HG03045 (cell line): ENCODE measurements around the gene ATP2C2.
"Not testable (repeated sequence)": the region's sequence is repeated elsewhere in the genome, so short reads cannot be mapped to it uniquely, and the experiment has no call there.

Experiments
- ATAC-seq: cut with Tn5 transposase; IDR thresholded peaks from one replicate; pipeline ENCODE4 v1.9.1; 2021; ENCODE audit warnings: mild to moderate bottlenecking, moderate library complexity; ENCODE audit not compliant: unreplicated experiment

Gene ATP2C2

GRCh38 chr16:84391151-84392030 lies 23.1 kb downstream of the ATP2C2 start:
- no peak for ATAC-seq

GRCh38 chr16:84392031-84392360 lies 23.7 kb downstream of the ATP2C2 start:
- no peak for ATAC-seq

- ATAC-seq, result not testable (repeated sequence)
Measured at GRCh38 chr16:84396082-84396481, 27.7 kb downstream of the ATP2C2 start.

GRCh38 chr16:84396537-84397008 lies 28.2 kb downstream of the ATP2C2 start:
- ATAC-seq, result no peak

GRCh38 chr16:84397090-84397489 lies 28.8 kb downstream of the ATP2C2 start:
- no peak for ATAC-seq

- ATAC-seq, result no peak
Measured at GRCh38 chr16:84398701-84399100, 30.4 kb downstream of the ATP2C2 start.

- not testable (repeated sequence) for ATAC-seq
Measured at GRCh38 chr16:84399912-84400311, 31.6 kb downstream of the ATP2C2 start.

- ATAC-seq, result not testable (repeated sequence)
Measured at GRCh38 chr16:84403435-84403834, 35.1 kb downstream of the ATP2C2 start.

- no peak for ATAC-seq
Measured at GRCh38 chr16:84404324-84404723, 36.0 kb downstream of the ATP2C2 start.

- ATAC-seq, result no peak
Measured at GRCh38 chr16:84404936-84405639, 36.8 kb downstream of the ATP2C2 start.

GRCh38 chr16:84406006-84406963 lies 37.9 kb downstream of the ATP2C2 start:
- ATAC-seq, result no peak

- ATAC-seq, result no peak
Measured at GRCh38 chr16:84407588-84408313, 39.4 kb downstream of the ATP2C2 start.

- ATAC-seq, result no peak
Measured at GRCh38 chr16:84408314-84408690, 40.0 kb downstream of the ATP2C2 start.

GRCh38 chr16:84408856-84409255 lies 40.5 kb downstream of the ATP2C2 start:
- no peak for ATAC-seq

- no peak for ATAC-seq
Measured at GRCh38 chr16:84410361-84411138, 42.2 kb downstream of the ATP2C2 start.

- no peak for ATAC-seq
Measured at GRCh38 chr16:84411768-84412167, 43.4 kb downstream of the ATP2C2 start.

GRCh38 chr16:84412262-84412661 lies 43.9 kb downstream of the ATP2C2 start:
- ATAC-seq, result no peak

- no peak for ATAC-seq
Measured at GRCh38 chr16:84413244-84414004, 45.1 kb downstream of the ATP2C2 start.

- no peak for ATAC-seq
Measured at GRCh38 chr16:84414789-84415326, 46.5 kb downstream of the ATP2C2 start.
